ENCODE measurements around the gene RELCH.

RELCH gene

DNA sequence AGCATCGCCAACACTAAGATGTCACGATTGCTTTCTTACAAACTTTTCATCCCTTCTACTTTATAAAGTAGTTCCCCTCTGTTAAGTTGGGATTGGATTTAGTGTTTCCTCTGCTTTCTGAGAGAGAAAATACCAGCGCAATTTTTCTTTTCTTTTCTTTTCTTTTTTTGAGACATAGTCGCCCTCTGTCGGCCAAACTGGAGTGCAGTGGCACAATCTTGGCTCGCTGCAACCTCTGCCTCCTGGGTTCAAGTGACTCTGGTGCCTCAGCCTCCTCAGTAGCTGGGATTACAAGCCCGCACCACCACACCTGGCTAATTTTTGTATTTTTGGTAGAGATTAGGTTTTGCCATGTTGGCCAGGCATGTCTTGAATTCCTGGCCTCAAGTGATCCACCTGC is 9.0 kb downstream of the RELCH start:
- H3K4me3 ChIP-seq (ENCODE audit: low read depth, low read length): no peak overlapping the region
- no peaks in the 10 kb centered on the region for H3K4me1 ChIP-seq (ENCODE audit: control insufficient read depth, insufficient read depth, low read length)
- H3K27ac ChIP-seq (ENCODE audit: low read depth, low read length): no peak overlapping the region

GRCh38 chr18:62196980-62197379 is 9.9 kb downstream of the RELCH start:
- Histone ChIP-seq H3K4me3 (ENCODE audit: low read depth, low read length) (no peak overlapping the region), H3K9me3 (ENCODE audit: control insufficient read depth, insufficient read depth, low read length) (no peaks in the 10 kb centered on the region), H3K4me1 (ENCODE audit: control insufficient read depth, insufficient read depth, low read length) (no peaks in the 10 kb centered on the region), H3K9ac (ENCODE audit: low read depth, low read length) (no peak overlapping the region), H3K27ac (ENCODE audit: low read depth, low read length) (no peak overlapping the region), H3K36me3 (ENCODE audit: control insufficient read depth, insufficient read depth, low read length) (no peaks in the 10 kb centered on the region), H3K27me3 (ENCODE audit: control insufficient read depth, insufficient read depth, low read length) (no peaks in the 10 kb centered on the region)

More for the DNA sequence above, 9.0 kb downstream of the RELCH start:
- Histone ChIP-seq H3K27me3 (ENCODE audit: control insufficient read depth, insufficient read depth, low read length) (no peaks in the 10 kb centered on the region), H3K36me3 (ENCODE audit: control insufficient read depth, insufficient read depth, low read length) (no peaks in the 10 kb centered on the region), H3K9me3 (ENCODE audit: control insufficient read depth, insufficient read depth, low read length) (no peaks in the 10 kb centered on the region), H3K9ac (ENCODE audit: low read depth, low read length) (no peak overlapping the region)

GRCh38 chr18:62198259-62198658 is 11.2 kb downstream of the RELCH start:
- Histone ChIP-seq H3K27me3 (ENCODE audit: control insufficient read depth, insufficient read depth, low read length) (no peaks in the 10 kb centered on the region), H3K27ac (ENCODE audit: low read depth, low read length) (no peak overlapping the region), H3K36me3 (ENCODE audit: control insufficient read depth, insufficient read depth, low read length) (no peaks in the 10 kb centered on the region), H3K9ac (ENCODE audit: low read depth, low read length) (no peak overlapping the region), H3K9me3 (ENCODE audit: control insufficient read depth, insufficient read depth, low read length) (no peaks in the 10 kb centered on the region), H3K4me3 (ENCODE audit: low read depth, low read length) (no peak overlapping the region), H3K4me1 (ENCODE audit: control insufficient read depth, insufficient read depth, low read length) (no peaks in the 10 kb centered on the region)

DNA sequence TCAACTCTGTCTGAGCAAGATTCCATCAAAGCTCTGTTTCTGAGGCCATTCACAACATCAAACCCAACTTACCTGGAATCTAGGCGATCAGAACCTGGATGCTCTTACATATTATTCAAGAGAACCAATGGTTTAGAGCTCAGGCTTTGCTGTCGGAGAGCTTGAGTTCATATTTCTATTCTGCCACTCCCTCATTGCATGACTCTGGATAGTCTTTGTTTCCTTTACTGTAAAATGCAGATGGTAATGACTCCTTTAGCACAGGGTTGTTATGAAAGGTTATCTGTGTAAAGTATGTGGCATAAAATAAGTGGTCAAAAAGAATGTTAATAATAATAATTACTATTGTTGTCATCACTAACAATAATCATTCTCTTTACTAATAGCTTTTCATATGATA is 12.6 kb downstream of the RELCH start:
- Histone ChIP-seq H3K4me1 (ENCODE audit: control insufficient read depth, insufficient read depth, low read length) (no peaks in the 10 kb centered on the region), H3K4me3 (ENCODE audit: low read depth, low read length) (no peak overlapping the region), H3K9me3 (ENCODE audit: control insufficient read depth, insufficient read depth, low read length) (no peaks in the 10 kb centered on the region), H3K27ac (ENCODE audit: low read depth, low read length) (no peak overlapping the region), H3K9ac (ENCODE audit: low read depth, low read length) (no peak overlapping the region), H3K27me3 (ENCODE audit: control insufficient read depth, insufficient read depth, low read length) (no peaks in the 10 kb centered on the region), H3K36me3 (ENCODE audit: control insufficient read depth, insufficient read depth, low read length) (no peaks in the 10 kb centered on the region)

GRCh38 chr18:62200121-62200914 is 13.3 kb downstream of the RELCH start:
- H3K36me3 ChIP-seq (ENCODE audit: control insufficient read depth, insufficient read depth, low read length): no peaks in the 10 kb centered on the region
- no peaks in the 10 kb centered on the region for H3K4me1 ChIP-seq (ENCODE audit: control insufficient read depth, insufficient read depth, low read length)
- no peak overlapping the region for H3K27ac ChIP-seq (ENCODE audit: low read depth, low read length)
- no peak overlapping the region for H3K4me3 ChIP-seq (ENCODE audit: low read depth, low read length)
- H3K9ac ChIP-seq (ENCODE audit: low read depth, low read length): no peak overlapping the region
- no peaks in the 10 kb centered on the region for H3K9me3 ChIP-seq (ENCODE audit: control insufficient read depth, insufficient read depth, low read length)
- no peaks in the 10 kb centered on the region for H3K27me3 ChIP-seq (ENCODE audit: control insufficient read depth, insufficient read depth, low read length)

- Histone ChIP-seq H3K36me3 (ENCODE audit: control insufficient read depth, insufficient read depth, low read length) (no peaks in the 10 kb centered on the region), H3K27ac (ENCODE audit: low read depth, low read length) (no peak overlapping the region), H3K4me1 (ENCODE audit: control insufficient read depth, insufficient read depth, low read length) (no peaks in the 10 kb centered on the region), H3K27me3 (ENCODE audit: control insufficient read depth, insufficient read depth, low read length) (no peaks in the 10 kb centered on the region), H3K9ac (ENCODE audit: low read depth, low read length) (no peak overlapping the region), H3K4me3 (ENCODE audit: low read depth, low read length) (no peak overlapping the region), H3K9me3 (ENCODE audit: control insufficient read depth, insufficient read depth, low read length) (no peaks in the 10 kb centered on the region)
Observed at GRCh38 chr18:62201870-62202269, 14.8 kb downstream of the RELCH start.

DNA sequence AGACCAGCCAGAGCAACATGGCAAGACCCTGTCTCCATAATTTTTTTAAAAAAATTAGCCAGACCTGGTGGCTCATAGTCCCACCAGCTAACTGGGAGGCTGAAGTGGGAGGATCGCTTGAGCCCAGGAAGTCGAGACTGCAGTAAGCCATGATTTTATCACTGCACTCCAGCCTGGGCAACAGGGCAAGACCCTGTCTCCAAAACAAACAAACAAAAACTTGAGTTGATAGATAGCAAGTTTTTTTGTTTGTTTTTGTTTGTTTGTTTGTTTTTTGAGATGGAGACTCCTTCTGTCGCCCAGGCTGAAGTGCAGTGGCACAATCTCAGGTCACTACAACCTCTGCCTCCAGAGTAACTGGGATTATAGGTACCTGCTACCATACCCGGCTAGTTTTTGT is 18.8 kb downstream of the RELCH start:
- H3K27ac ChIP-seq (ENCODE audit: low read depth, low read length): no peak overlapping the region
- H3K9me3 ChIP-seq (ENCODE audit: control insufficient read depth, insufficient read depth, low read length): no peaks in the 10 kb centered on the region
- H3K4me1 ChIP-seq (ENCODE audit: control insufficient read depth, insufficient read depth, low read length): no peaks in the 10 kb centered on the region
- H3K4me3 ChIP-seq (ENCODE audit: low read depth, low read length): no peak overlapping the region
- no peaks in the 10 kb centered on the region for H3K27me3 ChIP-seq (ENCODE audit: control insufficient read depth, insufficient read depth, low read length)
- no peak overlapping the region for H3K9ac ChIP-seq (ENCODE audit: low read depth, low read length)
- H3K36me3 ChIP-seq (ENCODE audit: control insufficient read depth, insufficient read depth, low read length): no peaks in the 10 kb centered on the region

DNA sequence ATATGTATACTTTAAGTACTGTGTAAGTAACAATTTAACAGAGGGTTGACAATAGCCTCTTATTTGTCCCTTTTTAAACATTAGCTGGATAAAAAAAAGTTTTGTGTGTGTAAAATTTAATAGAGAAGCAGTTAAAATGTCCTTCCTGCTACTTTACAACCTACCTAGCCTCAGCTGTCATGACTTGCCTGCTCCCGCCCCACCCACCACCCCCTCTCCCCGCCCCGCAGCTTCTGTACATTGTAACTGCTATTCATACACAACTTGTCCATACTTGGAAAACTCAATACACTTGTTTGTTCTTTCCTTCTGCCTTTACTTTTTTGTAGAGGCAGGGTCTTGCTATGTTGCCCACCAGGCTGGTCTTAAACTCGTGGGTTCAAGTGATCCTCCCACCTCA is 19.5 kb downstream of the RELCH start:
- Histone ChIP-seq H3K4me3 (ENCODE audit: low read depth, low read length) (no peak overlapping the region), H3K27ac (ENCODE audit: low read depth, low read length) (no peak overlapping the region), H3K4me1 (ENCODE audit: control insufficient read depth, insufficient read depth, low read length) (no peaks in the 10 kb centered on the region), H3K27me3 (ENCODE audit: control insufficient read depth, insufficient read depth, low read length) (no peaks in the 10 kb centered on the region), H3K9ac (ENCODE audit: low read depth, low read length) (no peak overlapping the region), H3K9me3 (ENCODE audit: control insufficient read depth, insufficient read depth, low read length) (no peaks in the 10 kb centered on the region), H3K36me3 (ENCODE audit: control insufficient read depth, insufficient read depth, low read length) (no peaks in the 10 kb centered on the region)

DNA sequence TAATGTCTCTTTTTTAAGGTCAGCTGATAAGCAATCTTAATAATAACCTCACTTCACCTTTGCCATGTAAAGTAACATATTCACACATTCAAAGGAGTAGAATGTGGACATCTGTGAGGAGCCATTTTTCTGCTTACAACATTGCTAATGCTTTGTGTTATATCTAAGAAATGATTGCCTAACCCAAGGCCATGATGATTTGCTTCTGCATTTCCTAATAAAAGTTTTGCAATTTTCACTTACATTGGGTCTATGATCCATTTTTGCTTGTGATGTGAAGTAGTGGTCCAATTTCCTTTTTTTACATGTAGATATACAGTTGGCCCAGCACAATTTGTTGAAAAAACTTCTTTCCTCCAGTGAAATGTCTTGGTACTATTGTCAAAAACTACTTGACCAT is 22.0 kb downstream of the RELCH start:
- H3K27ac ChIP-seq (ENCODE audit: low read depth, low read length): no peak overlapping the region
- no peaks in the 10 kb centered on the region for H3K9me3 ChIP-seq (ENCODE audit: control insufficient read depth, insufficient read depth, low read length)

DNA sequence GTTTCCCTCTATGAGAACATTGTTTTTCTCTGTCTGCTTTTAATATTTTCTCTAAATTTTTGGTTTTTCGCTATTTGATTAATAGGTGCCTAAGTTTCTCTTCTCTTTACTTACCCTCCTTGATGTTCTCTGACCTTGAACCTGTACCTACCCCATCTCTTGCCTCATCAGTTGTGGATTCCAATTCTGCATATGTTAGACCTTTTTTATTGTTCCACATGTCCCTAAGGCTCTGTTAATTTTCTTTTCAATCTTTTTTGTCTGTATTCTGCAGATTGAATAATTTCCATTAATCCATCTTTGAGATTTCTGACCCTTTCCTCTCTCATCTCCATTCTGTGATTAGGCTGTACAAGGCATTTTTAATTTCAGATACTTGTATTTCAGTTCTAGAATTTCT is 23.1 kb downstream of the RELCH start:
- Histone ChIP-seq H3K27ac (ENCODE audit: low read depth, low read length) (no peak overlapping the region), H3K4me3 (ENCODE audit: low read depth, low read length) (no peak overlapping the region), H3K9ac (ENCODE audit: low read depth, low read length) (no peak overlapping the region), H3K36me3 (ENCODE audit: control insufficient read depth, insufficient read depth, low read length) (peaks cover 23% of the 10 kb centered on the region), H3K4me1 (ENCODE audit: control insufficient read depth, insufficient read depth, low read length) (no peaks in the 10 kb centered on the region), H3K27me3 (ENCODE audit: control insufficient read depth, insufficient read depth, low read length) (no peaks in the 10 kb centered on the region), H3K9me3 (ENCODE audit: control insufficient read depth, insufficient read depth, low read length) (no peaks in the 10 kb centered on the region)

More for the DNA sequence above, 22.0 kb downstream of the RELCH start:
- Histone ChIP-seq H3K27me3 (ENCODE audit: control insufficient read depth, insufficient read depth, low read length) (no peaks in the 10 kb centered on the region), H3K4me1 (ENCODE audit: control insufficient read depth, insufficient read depth, low read length) (no peaks in the 10 kb centered on the region), H3K36me3 (ENCODE audit: control insufficient read depth, insufficient read depth, low read length) (peaks cover 13% of the 10 kb centered on the region), H3K4me3 (ENCODE audit: low read depth, low read length) (no peak overlapping the region), H3K9ac (ENCODE audit: low read depth, low read length) (no peak overlapping the region)

GRCh38 chr18:62211325-62211828 is 24.3 kb downstream of the RELCH start:
- peaks cover 23% of the 10 kb centered on the region for H3K36me3 ChIP-seq (ENCODE audit: control insufficient read depth, insufficient read depth, low read length)
- no peak overlapping the region for H3K9ac ChIP-seq (ENCODE audit: low read depth, low read length)
- no peaks in the 10 kb centered on the region for H3K4me1 ChIP-seq (ENCODE audit: control insufficient read depth, insufficient read depth, low read length)
- no peaks in the 10 kb centered on the region for H3K9me3 ChIP-seq (ENCODE audit: control insufficient read depth, insufficient read depth, low read length)
- no peak overlapping the region for H3K4me3 ChIP-seq (ENCODE audit: low read depth, low read length)
- no peak overlapping the region for H3K27ac ChIP-seq (ENCODE audit: low read depth, low read length)
- no peaks in the 10 kb centered on the region for H3K27me3 ChIP-seq (ENCODE audit: control insufficient read depth, insufficient read depth, low read length)

Measured in HUES48 (cell line).